ENCODE measurements around the gene TSC22D4. TPM values are rescaled to one million over a fixed set of nuclear protein-coding genes. Genes with fewer than 3 reads are reported as not detected.
"Not testable (repeated sequence)": the region's sequence is repeated elsewhere in the genome, so short reads cannot be mapped to it uniquely, and the experiment has no call there.

TSC22D4 gene
- total RNA-seq, 1 donor from 2014 or later = 53.4 TPM

GRCh38 chr7:100449190-100449795 lies 29.7 kb downstream of the TSC22D4 start:
- Mint-ChIP-seq H3K4me1 (ENCODE audit: low read depth, unreplicated experiment) (peaks cover 8% of the 10 kb centered on the region), H3K9me3 (ENCODE audit: unreplicated experiment) (no peaks in the 10 kb centered on the region), H3K4me3 (ENCODE audit: unreplicated experiment) (no peak overlapping the region), H3K27ac (ENCODE audit: unreplicated experiment) (no peak overlapping the region), H3K36me3 (ENCODE audit: low read depth, unreplicated experiment) (no peaks in the 10 kb centered on the region), H3K27me3 (ENCODE audit: low read depth, unreplicated experiment) (no peaks in the 10 kb centered on the region)
- Histone ChIP-seq H2AFZ (ENCODE audit: low read depth, low read length) (no peak overlapping the region), H3K4me3 (ENCODE audit: insufficient read depth, low read depth, low read length) (no peak overlapping the region), H3K79me2 (ENCODE audit: insufficient read depth, low read length) (no peaks in the 10 kb centered on the region), H3K4me2 (ENCODE audit: low read length) (no peak overlapping the region), H3K36me3 (ENCODE audit: insufficient read depth, low read length) (no peaks in the 10 kb centered on the region), H3K9me3 (ENCODE audit: insufficient read depth, low read depth, low read length) (no peaks in the 10 kb centered on the region), H3K4me1 (ENCODE audit: insufficient read depth, low read length) (peaks cover 17% of the 10 kb centered on the region), H3K27ac (ENCODE audit: low read depth, low read length) (no peak overlapping the region), H4K20me1 (ENCODE audit: insufficient read depth, low read length) (no peaks in the 10 kb centered on the region), H3K9ac (ENCODE audit: low read length) (no peak overlapping the region), H3K27me3 (ENCODE audit: insufficient read depth, low read length) (no peaks in the 10 kb centered on the region)
- FAIRE-seq (no peak), DNase-seq (ENCODE audit: low read depth) (no peak)
- no peak for TF ChIP-seq EZH2 (IDR thresholded peaks at IDR 0.05; ENCODE audit: insufficient read depth, low read length)
- no peak for TF ChIP-seq CTCF (IDR thresholded peaks at IDR 0.05; ENCODE audit: insufficient read depth, low read depth, low read length)

- not testable (repeated sequence) for H3K9me3 Mint-ChIP-seq (ENCODE audit: unreplicated experiment); FAIRE-seq; H3K27me3 ChIP-seq (ENCODE audit: insufficient read depth, low read length); H3K36me3 Mint-ChIP-seq (ENCODE audit: low read depth, unreplicated experiment); H3K27ac ChIP-seq (ENCODE audit: low read depth, low read length); H2AFZ ChIP-seq (ENCODE audit: low read depth, low read length); H3K4me1 Mint-ChIP-seq (ENCODE audit: low read depth, unreplicated experiment); H3K4me2 ChIP-seq (ENCODE audit: low read length); H3K36me3 ChIP-seq (ENCODE audit: insufficient read depth, low read length); H3K27ac Mint-ChIP-seq (ENCODE audit: unreplicated experiment); H3K4me3 ChIP-seq (ENCODE audit: insufficient read depth, low read depth, low read length); H3K9ac ChIP-seq (ENCODE audit: low read length); H4K20me1 ChIP-seq (ENCODE audit: insufficient read depth, low read length); H3K9me3 ChIP-seq (ENCODE audit: insufficient read depth, low read depth, low read length); H3K27me3 Mint-ChIP-seq (ENCODE audit: low read depth, unreplicated experiment); H3K4me3 Mint-ChIP-seq (ENCODE audit: unreplicated experiment); H3K79me2 ChIP-seq (ENCODE audit: insufficient read depth, low read length); DNase-seq (ENCODE audit: low read depth)
- H3K4me1 ChIP-seq (ENCODE audit: insufficient read depth, low read length) = peaks cover 22% of the 10 kb centered on the region
Measured at GRCh38 chr7:100447363-100447762, 31.7 kb downstream of the TSC22D4 start.

- peaks cover 10% of the 10 kb centered on the region for H3K4me1 Mint-ChIP-seq (ENCODE audit: low read depth, unreplicated experiment)
- Histone ChIP-seq H3K4me2 (ENCODE audit: low read length) (no peak overlapping the region), H3K36me3 (ENCODE audit: insufficient read depth, low read length) (no peaks in the 10 kb centered on the region), H3K27me3 (ENCODE audit: insufficient read depth, low read length) (no peaks in the 10 kb centered on the region), H2AFZ (ENCODE audit: low read depth, low read length) (no peak overlapping the region), H3K9ac (ENCODE audit: low read length) (no peak overlapping the region), H3K9me3 (ENCODE audit: insufficient read depth, low read depth, low read length) (no peaks in the 10 kb centered on the region), H3K79me2 (ENCODE audit: insufficient read depth, low read length) (no peaks in the 10 kb centered on the region), H4K20me1 (ENCODE audit: insufficient read depth, low read length) (no peaks in the 10 kb centered on the region), H3K27ac (ENCODE audit: low read depth, low read length) (no peak overlapping the region), H3K4me1 (ENCODE audit: insufficient read depth, low read length) (peaks cover 22% of the 10 kb centered on the region), H3K4me3 (ENCODE audit: insufficient read depth, low read depth, low read length) (no peak overlapping the region)
- H3K4me3 Mint-ChIP-seq (ENCODE audit: unreplicated experiment) = peak overlapping the region; percentile 66
- DNase-seq (ENCODE audit: low read depth) (no peak), FAIRE-seq (no peak)
- no peak overlapping the region for H3K27ac Mint-ChIP-seq (ENCODE audit: unreplicated experiment)
- H3K36me3 Mint-ChIP-seq (ENCODE audit: low read depth, unreplicated experiment) = no peaks in the 10 kb centered on the region
- H3K9me3 Mint-ChIP-seq (ENCODE audit: unreplicated experiment) = no peaks in the 10 kb centered on the region
- no peaks in the 10 kb centered on the region for H3K27me3 Mint-ChIP-seq (ENCODE audit: low read depth, unreplicated experiment)
- TF ChIP-seq EZH2 (IDR thresholded peaks at IDR 0.05; ENCODE audit: insufficient read depth, low read length) = no peak
- no peak for TF ChIP-seq CTCF (IDR thresholded peaks at IDR 0.05; ENCODE audit: insufficient read depth, low read depth, low read length)
Measured at GRCh38 chr7:100446040-100446439, 33.0 kb downstream of the TSC22D4 start.
